HFFc6 (cell line): ENCODE data around the gene PLXDC2. TPM values are rescaled to one million over a fixed set of nuclear protein-coding genes. Genes with fewer than 3 reads are reported as not detected.

ENCODE experiments used
- DNase-seq: peaks from one replicate; pipeline ENCODE4 v3.0.0-alpha.2; 2018
- H3K27ac Mint-ChIP-seq: 2 replicates; pipeline ENCODE4 v1.8.0; 2020; ENCODE audit warnings: mild to moderate bottlenecking, mixed read lengths
- H3K27me3 Mint-ChIP-seq: 2 replicates; pipeline ENCODE4 v1.8.0; 2021; ENCODE audit warnings: mild to moderate bottlenecking, moderate library complexity, mixed read lengths; ENCODE audit not compliant: insufficient read depth
- H3K36me3 Mint-ChIP-seq: 2 replicates; pipeline ENCODE4 v1.8.0; 2021; ENCODE audit warnings: low read depth, mixed read lengths
- H3K4me1 Mint-ChIP-seq: 2 replicates; pipeline ENCODE4 v1.8.0; 2020; ENCODE audit warnings: low read depth, mixed read lengths
- H3K4me3 Mint-ChIP-seq: 2 replicates; pipeline ENCODE4 v1.8.0; 2020; ENCODE audit warnings: mild to moderate bottlenecking, moderate library complexity, mixed read lengths
- H3K9me3 Mint-ChIP-seq: 2 replicates; pipeline ENCODE4 v1.8.0; 2020; ENCODE audit warnings: mild to moderate bottlenecking, mixed read lengths
- CTCF ChIP-seq: fragments of 200-600 bp; sonication (generic); IDR thresholded peaks from 2 replicates; pipeline ENCODE4 v1.5.0; 2021; ENCODE audit warnings: antibody characterized with exemption, mild to moderate bottlenecking
- total RNA-seq, 6 experiments: library from RNA; stranded (reverse); fragmentation: NEBNext Ultra II Directional; extraction: Animal tissue kit (Norgen Biotek cat#: 25700); gene quantifications; 2 replicates in 1 of 6; 3 replicates in 5 of 6; pipeline ENCODE4 v1.2.3, GENCODE V29; 2021

PLXDC2 gene
- total RNA-seq, 6 experiments from 2014 or later = 0.17 to 2.3 (median 0.36) TPM

DNA sequence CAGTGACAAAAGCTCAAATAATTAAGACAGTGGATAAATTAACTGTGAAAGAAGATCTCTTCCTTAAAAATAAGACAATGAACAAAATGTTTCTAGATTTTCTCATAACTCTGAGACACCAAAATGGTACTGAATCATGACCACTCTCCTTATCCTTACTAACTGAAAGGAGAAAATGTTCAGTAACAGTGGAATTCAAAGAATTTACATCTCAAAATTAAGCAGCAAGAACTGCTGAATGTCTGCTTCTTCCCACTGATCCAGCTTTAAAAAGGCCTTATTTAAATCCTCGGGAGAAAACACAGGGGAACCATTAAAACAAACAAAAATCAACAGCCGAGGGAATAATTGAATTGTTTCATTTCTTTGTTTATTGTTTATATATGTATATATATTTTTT is 27.3 kb upstream of the PLXDC2 start:
- no peak for TF ChIP-seq CTCF
- DNase-seq = no peak
- no peak overlapping the region for H3K4me3 Mint-ChIP-seq
- no peak overlapping the region for H3K27ac Mint-ChIP-seq
- no peaks in the 10 kb centered on the region for H3K9me3 Mint-ChIP-seq
- H3K4me1 Mint-ChIP-seq = no peaks in the 10 kb centered on the region
- H3K36me3 Mint-ChIP-seq = no peaks in the 10 kb centered on the region
- H3K27me3 Mint-ChIP-seq = no peaks in the 10 kb centered on the region; the same call in none of the 2 replicates

DNA sequence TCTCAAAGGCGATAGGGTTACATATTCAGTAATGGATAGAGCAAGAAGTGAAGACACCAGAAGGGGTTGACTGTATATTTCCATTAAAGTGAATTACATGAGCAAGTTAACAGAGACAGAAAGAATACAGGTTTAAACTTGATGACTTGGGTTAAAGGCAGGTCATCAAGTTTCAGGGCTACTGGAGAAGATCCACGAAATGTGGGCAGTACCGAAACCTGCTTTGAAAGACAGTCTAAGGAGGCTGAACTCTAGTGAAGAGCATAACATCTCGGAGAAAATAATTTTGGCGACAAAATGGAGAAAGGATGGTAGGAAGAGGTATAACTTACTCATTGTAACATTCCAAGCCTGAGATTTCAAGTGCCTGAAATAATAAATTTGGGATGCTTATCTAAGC is 26.6 kb upstream of the PLXDC2 start:
- TF ChIP-seq CTCF = no peak
- Mint-ChIP-seq H3K36me3 (no peaks in the 10 kb centered on the region), H3K9me3 (no peaks in the 10 kb centered on the region), H3K27me3 (no peaks in the 10 kb centered on the region; the same call in none of the 2 replicates), H3K4me1 (no peaks in the 10 kb centered on the region), H3K4me3 (no peak overlapping the region), H3K27ac (no peak overlapping the region)
- DNase-seq = no peak

DNA sequence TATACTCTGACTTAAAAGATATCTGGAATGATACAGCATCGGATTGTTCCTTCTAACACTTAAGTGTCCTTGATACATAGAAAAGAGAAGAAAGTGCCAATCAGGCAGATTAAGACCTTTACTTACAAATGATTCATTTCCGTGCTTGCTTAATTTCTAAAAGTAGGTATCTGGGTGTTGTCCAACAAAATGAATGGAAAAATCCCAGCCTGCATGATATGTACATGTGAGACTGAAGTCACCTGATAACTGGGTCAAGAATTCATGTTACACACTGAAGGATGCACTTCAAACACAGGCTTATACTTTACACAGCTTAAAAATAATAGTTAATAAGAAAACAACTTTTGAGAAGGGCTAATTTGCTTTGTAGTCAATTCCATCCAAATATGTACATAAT is 25.2 kb upstream of the PLXDC2 start:
- H3K27ac Mint-ChIP-seq = no peak overlapping the region
- no peak for DNase-seq

DNA sequence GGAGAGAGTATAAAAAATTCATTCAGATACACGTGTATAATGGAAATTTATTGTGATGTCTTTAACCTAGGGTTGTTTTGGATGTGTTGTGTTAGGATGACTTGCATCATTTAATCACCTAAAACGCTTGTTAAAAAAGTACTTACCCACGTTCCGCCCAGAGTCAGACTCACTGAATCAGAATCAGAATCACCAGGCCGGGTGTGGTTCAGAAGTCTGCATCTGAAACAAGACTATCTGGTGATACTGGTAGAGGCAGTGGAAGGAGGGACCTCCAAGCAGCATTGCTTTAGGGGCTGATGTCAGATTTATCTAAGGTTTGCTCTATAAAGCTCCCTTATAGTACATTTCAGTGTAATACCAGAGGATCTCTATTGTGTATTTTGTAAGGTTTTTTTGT is 20.5 kb upstream of the PLXDC2 start:
- no peaks in the 10 kb centered on the region for H3K4me1 Mint-ChIP-seq
- no peaks in the 10 kb centered on the region; the same call in 1 of the 2 replicates for H3K27me3 Mint-ChIP-seq
- TF ChIP-seq CTCF = no peak
- no peaks in the 10 kb centered on the region; the same call in 1 of the 2 replicates for H3K9me3 Mint-ChIP-seq
- H3K27ac Mint-ChIP-seq = no peak overlapping the region
- no peak overlapping the region for H3K4me3 Mint-ChIP-seq
- H3K36me3 Mint-ChIP-seq = no peaks in the 10 kb centered on the region
- DNase-seq = no peak

More for the DNA sequence above, 25.2 kb upstream of the PLXDC2 start:
- no peaks in the 10 kb centered on the region; the same call in none of the 2 replicates for H3K27me3 Mint-ChIP-seq
- no peak overlapping the region for H3K4me3 Mint-ChIP-seq
- H3K36me3 Mint-ChIP-seq = no peaks in the 10 kb centered on the region
- H3K9me3 Mint-ChIP-seq = no peaks in the 10 kb centered on the region
- no peak for TF ChIP-seq CTCF
- H3K4me1 Mint-ChIP-seq = no peaks in the 10 kb centered on the region

- TF ChIP-seq CTCF = no peak
- Mint-ChIP-seq H3K4me3 (no peak overlapping the region), H3K27me3 (no peaks in the 10 kb centered on the region; the same call in 1 of the 2 replicates), H3K9me3 (peaks cover 3% of the 10 kb centered on the region), H3K27ac (no peak overlapping the region), H3K4me1 (no peaks in the 10 kb centered on the region), H3K36me3 (no peaks in the 10 kb centered on the region)
- no peak for DNase-seq
These were observed 16.1 kb upstream of the PLXDC2 start for GRCh38 chr10:19800161-19800560.

DNA sequence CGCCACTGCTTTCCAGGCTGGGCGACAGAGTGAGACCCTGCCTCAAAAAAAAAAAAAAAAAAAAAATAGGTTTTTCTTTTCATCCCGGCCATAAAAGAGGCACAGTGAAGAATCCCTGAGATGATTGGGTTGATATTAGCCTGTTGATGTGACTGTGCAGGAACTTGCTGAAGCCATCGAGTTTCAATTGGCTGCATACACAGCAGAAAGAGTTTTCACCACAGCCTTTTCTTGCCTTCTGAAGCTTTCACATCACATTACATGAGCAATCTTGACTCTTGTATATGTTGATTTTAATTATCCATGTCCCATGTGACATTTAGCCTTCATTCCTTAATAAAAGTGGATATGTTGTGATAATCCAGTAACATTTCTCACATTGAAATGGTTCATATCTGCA is 14.9 kb upstream of the PLXDC2 start:
- no peak for DNase-seq
- no peak for TF ChIP-seq CTCF
- H3K27me3 Mint-ChIP-seq = no peaks in the 10 kb centered on the region
- no peaks in the 10 kb centered on the region for H3K36me3 Mint-ChIP-seq
- H3K4me3 Mint-ChIP-seq = no peak overlapping the region
- H3K9me3 Mint-ChIP-seq = peaks cover 3% of the 10 kb centered on the region
- H3K4me1 Mint-ChIP-seq = no peaks in the 10 kb centered on the region
- no peak overlapping the region for H3K27ac Mint-ChIP-seq
